ENCODE measurements around the gene EIF2AK2.

DNA sequence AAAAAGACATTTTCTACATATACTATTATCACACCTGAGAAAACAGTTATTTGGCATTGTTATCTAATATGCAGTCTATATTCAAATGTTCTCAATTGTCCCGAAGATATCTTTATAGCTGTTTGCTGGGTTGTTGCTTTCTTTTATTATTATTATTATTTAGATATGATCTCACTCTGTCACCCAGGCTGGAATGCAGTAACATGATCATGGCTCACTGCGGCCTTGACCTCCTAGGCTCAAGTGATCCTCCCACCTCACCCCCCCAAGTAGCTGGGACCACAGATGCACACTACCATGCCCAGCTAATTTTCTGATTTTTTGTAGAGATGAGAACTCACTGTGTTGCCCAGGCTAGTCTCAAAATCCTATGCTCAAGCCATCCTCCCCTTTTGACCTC lies 52.6 kb downstream of the EIF2AK2 start:
- TF ChIP-seq EZH2phosphoT487 (IDR thresholded peaks at IDR 0.05; ENCODE audit: insufficient read depth, low read depth) (no peak), EZH2 (IDR thresholded peaks at IDR 0.05; ENCODE audit: insufficient read depth, poor library complexity, severe bottlenecking) (no peak)

All from GM23248 (cell line).